ENCODE data around the gene DLL3. TPM values are rescaled to one million over a fixed set of nuclear protein-coding genes. Genes with fewer than 3 reads are reported as not detected.

The DLL3 gene
- total and polyA plus RNA-seq, 9 of the 15 experiments (the other 6 are each of a cell fraction or from before 2014, with no cell fraction given): 0.80 to 6.3 (median 1.2) TPM

DNA sequence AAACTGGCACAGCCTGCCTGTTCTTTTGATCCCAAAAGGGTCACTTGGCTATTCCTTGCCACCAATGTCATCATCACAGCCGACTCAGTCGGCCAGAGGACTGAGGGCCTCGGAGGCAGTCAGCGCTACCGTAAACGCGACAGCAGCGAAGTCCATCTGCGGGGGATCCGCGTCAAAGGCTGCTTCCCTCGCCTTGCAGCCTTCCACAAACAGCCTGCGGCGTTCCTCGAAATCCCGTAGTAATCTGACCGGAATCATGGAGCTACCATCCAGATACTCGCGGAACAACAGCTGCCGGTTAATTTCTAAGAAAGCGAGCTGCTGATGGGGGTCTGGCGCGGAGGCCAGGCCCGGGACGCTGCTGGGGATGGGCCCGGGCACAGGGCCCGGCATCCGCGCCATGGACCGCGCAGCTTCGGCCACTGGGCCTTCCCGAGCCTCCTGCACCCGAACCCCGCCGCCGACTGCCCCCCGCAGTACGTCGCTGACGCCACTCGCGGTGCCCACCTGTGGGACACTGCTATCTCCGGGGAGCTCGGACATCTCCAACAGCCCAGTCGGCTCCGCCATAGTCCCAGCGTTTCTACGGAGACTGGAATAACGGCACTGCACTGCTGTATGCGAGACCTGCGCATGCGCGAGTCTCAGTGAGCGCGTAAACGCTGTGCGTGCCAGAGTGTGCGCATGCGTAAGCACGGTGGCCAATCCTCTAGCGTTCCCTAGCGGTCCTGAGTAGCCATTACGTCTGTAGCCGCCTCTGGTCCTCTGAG lies 33.7 kb downstream of the DLL3 start, which contains the start of gene EID2B (continued):
- no peak for TF ChIP-seq KLF6 (CRISPR knock-in tag; IDR thresholded peaks at IDR 0.05; ENCODE audit: borderline replicate concordance)
- TF ChIP-seq TEAD1 (CRISPR knock-in tag; IDR thresholded peaks at IDR 0.05): peak in 1 of 2 experiments; percentile 85; a peak in 2 of 4 replicates
- no peak for TF ChIP-seq LARP7 (IDR thresholded peaks at IDR 0.05)
- no peak for TF ChIP-seq ZNF431 (CRISPR knock-in tag; IDR thresholded peaks at IDR 0.05)
- TF ChIP-seq ZNF583 (CRISPR knock-in tag; IDR thresholded peaks at IDR 0.05): no peak
- TF ChIP-seq NR2C1 (IDR thresholded peaks at IDR 0.05): no peak
- TF ChIP-seq NR2C1 (tag; IDR thresholded peaks at IDR 0.05): no peak
- 0 out of 2 replicates have a peak, but pooled peaks have one; percentile 51 for TF ChIP-seq NR3C1 (CRISPR knock-in tag; IDR thresholded peaks at IDR 0.05)
- no peak; the same call in 1 of the 2 replicates for TF ChIP-seq HCFC1 (IDR thresholded peaks at IDR 0.05; ENCODE audit: low read depth, low read length)
- TF ChIP-seq ZNF384 (IDR thresholded peaks at IDR 0.05; ENCODE audit: low read depth, low read length): 0 out of 2 replicates have a peak, but pooled peaks have one; percentile 22
- TF ChIP-seq GTF2E2 (tag; IDR thresholded peaks at IDR 0.05): 0 out of 2 replicates have a peak, but pooled peaks have one; percentile 24
- TF ChIP-seq KDM2B (CRISPR knock-in tag; IDR thresholded peaks at IDR 0.05): no peak
- TF ChIP-seq JUNB (CRISPR knock-in tag; conservative IDR thresholded peaks at IDR 0.05): no peak

Measured in K562 (cell line).